ENCODE results near the gene CDK15.
"Not testable (repeated sequence)": the region's sequence is repeated elsewhere in the genome, so short reads cannot be mapped to it uniquely, and the experiment has no call there.

The CDK15 gene

GRCh38 chr2:201806442-201807170, at the start of gene CDK15:
Gene CDK15, plus strand, starts transcription at chr2:201806537. Its CDS starts 128 bp downstream, at chr2:201806665.
- DNase-seq, result no peak

- no peak for DNase-seq
These were observed 48.1 kb upstream of the CDK15 start for GRCh38 chr2:201758234-201758633.

DNA sequence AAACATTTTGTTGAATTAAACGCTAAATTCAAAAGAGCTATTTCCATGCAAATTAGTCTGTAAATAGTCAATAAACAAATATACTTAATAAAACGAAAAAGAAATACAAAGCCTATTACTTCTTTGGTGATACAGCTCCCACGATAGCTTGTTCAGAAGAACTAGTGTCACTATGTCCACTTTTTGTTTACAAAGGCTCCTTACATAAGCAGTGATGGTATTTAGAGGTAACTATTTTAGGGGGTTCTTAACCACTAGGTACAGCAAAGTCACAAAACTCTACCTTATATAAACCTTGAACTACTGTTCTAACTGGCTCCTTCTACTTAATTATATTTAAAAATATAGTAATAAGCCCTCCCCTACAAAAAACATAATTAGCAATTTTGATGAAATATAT, 47.5 kb upstream of the CDK15 start:
- no peak for DNase-seq

DNA sequence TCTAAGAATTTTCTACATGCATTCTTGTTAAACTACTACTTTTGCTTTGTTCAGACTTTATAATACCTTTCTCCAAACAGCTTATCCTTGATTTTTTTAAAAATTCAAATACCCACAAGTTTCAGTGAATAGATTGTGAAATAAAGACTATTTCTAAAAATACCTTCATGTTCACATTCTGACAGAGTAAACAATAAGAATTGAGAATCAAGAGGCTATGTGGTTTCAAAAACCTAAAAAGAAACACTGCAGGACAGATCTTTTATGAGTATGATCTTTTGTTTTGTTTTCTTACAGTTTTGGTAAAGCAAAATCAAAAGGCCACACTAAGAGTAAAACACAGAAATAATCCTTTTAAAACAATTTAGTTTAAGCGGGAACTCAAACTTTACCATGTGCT, 46.8 kb upstream of the CDK15 start:
- no peak for DNase-seq

GRCh38 chr2:201761101-201761500, 45.2 kb upstream of the CDK15 start:
- DNase-seq, result no peak

GRCh38 chr2:201764469-201764868, 41.9 kb upstream of the CDK15 start:
- DNase-seq, result not testable (repeated sequence)

GRCh38 chr2:201765799-201766198, 40.5 kb upstream of the CDK15 start:
- no peak for DNase-seq

- no peak for DNase-seq
These were observed 37.4 kb upstream of the CDK15 start for GRCh38 chr2:201768918-201769317.

DNA sequence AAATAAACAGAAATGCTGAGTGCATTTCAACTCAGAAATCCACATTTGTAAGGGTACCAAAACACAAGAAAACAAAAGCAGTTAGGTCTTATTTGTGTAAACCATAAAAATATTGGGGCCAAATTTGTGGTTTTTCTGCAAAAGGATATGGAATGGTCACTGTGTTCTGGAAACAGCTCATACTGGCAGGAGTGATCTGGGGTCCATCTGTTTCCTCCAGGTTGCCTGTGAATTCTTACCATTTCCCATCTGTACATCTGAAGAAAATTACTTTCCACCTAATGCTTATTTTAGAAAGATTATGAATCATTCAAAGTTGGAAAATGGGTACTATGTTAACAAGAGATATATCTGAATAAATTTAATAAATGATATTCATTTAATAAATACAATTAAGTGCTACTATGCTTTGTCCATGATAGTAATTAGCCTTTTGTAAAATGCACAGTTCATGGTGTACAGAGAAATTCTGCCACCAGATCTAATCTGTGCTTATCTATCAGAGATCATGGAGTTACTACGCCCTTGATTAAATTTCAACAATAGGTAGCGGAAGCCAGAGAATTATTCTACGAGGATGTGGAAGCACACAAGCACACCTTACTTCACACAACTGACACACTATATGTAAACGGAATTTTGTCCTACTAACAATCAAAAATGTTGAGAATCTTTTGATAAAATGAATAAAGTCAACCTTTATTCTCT, 36.5 kb upstream of the CDK15 start:
- DNase-seq, result no peak

- DNase-seq, result no peak
These were observed 32.3 kb upstream of the CDK15 start for GRCh38 chr2:201773990-201774389.

DNA sequence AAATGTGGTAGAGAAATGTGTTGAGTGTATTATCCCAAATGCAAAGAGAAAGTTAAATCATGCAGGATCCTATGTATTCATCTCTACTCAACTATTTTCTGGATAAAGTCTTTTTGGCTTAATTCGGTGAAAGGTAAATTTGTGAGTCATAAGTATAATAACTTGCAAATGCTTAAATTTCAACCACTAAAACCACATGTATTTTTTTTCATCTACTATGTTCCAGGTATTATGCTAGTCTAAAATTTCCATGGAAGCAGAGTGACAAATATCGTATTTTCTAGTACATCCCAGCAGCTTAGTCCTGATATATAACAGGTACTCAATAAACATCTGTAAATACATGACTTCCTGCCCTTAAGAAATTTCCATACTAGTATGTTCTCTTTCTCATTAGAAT, 31.8 kb upstream of the CDK15 start:
- no peak for DNase-seq

- no peak for DNase-seq
These were observed 31.0 kb upstream of the CDK15 start for GRCh38 chr2:201775326-201775725.

DNA sequence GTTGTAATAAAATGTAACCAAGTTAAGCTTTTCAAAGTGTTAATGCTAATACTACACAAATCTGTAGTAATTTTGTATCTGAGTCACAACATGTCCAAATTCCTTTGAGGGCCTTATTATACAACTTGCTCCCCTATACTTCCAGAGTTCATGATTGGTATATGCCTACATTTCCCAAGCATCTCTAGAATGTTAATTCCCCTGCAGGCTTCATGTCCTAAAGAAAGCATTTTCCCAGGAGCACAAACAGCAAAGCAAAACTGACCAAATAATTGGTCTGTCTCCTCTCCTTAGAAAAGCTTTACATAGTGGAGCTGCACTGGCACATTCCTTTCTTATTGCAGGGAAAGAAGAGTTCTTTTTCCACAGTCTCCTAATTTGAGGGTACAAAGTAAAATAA, 29.3 kb upstream of the CDK15 start:
- DNase-seq, result no peak

DNA sequence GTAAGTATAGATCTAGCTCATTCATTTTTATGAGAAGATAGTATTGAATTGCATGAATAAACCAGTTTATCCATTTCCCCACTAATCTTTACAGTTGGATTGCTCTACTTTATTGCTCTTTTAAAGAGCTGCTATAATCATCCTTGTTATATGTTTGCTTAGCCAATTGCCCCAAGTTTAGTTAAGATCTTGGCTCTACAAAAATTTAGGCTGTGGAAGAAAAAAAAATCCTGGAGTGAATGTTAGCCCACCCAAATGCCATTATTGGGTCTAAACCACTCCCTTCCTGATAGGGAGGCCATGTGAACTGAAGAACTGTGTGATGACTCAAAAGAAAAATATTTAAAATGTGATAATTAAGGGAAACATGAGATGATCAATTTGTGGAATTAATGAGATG, 28.5 kb upstream of the CDK15 start:
- DNase-seq, result no peak

DNA sequence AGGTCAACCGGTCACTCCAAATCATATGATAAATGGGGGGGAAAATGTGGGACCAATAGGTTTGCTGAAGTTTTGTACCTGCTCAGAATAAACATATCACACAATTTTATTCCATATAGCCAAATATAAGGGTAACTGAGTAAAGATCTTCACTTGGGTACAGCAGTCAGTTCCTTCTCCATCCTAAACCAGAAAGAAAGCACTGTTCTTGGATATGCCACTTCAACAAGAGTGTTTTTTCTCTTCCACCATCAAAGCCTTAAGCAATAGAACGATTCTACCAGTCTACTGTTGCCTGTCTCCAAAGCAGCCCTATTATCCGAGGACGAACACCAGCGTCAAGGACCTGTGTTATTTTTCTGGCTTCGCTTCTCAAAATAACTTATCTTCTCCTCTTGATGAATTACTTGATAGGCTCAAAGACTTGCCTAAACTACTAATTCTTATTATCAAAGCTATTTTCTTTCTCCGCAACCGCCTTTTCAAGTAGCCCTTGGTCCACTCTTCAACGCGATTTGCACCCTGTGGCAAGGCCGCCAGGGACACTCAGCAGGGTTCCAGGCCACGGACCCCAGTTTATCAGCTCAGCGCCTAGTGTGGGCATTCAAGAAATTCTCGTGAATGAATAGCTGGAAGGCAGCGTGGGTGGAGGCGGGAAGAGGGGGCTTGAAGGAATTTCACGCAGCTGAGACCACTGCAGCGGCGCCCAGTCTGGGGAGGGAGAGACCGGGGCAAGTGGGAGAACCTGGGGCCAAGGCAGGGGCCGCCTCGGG, 26.2 kb upstream of the CDK15 start:
- DNase-seq, result no peak

DNA sequence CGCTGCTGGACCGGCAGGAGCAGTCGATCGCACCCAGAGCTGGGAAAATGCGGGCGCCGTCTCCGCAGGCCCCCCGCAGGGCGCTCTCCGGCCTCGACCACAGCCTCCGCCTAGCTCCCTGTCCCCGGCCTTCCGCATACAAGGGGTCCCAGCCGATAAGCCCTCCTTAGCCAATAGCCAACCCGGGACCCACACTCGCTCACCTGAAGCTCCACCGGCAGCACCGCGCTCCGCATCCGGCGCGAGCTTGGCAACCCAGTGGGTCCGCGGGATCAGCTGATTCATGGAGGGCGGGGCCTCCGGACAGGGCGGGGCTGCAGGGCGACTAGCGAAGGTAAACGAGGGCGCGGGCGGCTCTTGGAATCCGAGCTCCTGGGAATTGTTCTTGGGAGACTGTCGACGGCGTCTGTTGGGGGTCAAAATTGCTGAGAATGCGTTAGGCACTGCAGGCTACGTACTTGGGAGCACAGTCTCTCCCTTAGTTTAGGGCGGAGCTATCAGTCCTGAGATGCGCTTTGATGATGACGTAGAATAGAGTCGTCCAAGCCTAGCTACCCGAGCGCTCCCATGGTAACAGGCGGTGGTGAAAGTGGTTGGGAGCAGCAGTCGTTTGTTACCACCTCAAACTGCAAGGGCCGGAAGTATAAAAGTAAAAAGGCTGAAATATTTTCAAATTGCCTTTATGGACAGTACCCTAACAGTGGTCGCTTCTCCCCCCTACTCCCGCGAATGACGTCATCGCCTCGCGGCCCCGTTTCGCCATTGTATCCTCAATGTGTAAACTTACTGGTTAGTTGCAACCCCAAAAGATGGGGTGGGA, 25.5 kb upstream of the CDK15 start, which contains the start of gene ALS2:
ALS2 (minus strand) TSS at position 260 of the 820 bp plus-strand sequence. CDS start 12,048 bp downstream, outside the sequence.
- peak; percentile 96 for DNase-seq

GRCh38 chr2:201781557-201782051, 24.7 kb upstream of the CDK15 start:
- no peak for DNase-seq

DNA sequence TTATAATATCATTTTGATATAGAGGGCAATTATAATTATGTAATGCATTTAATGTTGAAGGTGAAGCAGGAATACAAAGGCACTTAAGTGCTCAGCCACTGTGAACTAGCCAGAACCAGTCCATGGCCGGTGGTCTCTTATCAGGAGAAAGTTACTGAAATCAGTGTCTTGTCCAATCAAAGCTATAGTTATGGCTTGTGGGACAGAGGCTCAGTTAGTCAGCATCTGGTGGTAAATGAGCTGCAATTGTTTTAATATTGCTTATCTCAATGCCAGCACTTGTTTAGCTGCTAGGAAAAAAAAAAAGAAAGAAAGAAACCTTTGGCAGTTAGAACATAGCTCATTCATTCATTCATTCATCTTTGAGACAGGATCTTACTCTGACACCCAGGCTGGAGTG, 21.8 kb upstream of the CDK15 start:
- DNase-seq, result no peak

GRCh38 chr2:201785135-201785534, 21.2 kb upstream of the CDK15 start:
- no peak for DNase-seq

- DNase-seq, result no peak
These were observed 19.9 kb upstream of the CDK15 start for GRCh38 chr2:201786471-201786870.

GRCh38 chr2:201788371-201788770, 18.0 kb upstream of the CDK15 start:
- DNase-seq, result no peak

- no peak for DNase-seq
These were observed 16.9 kb upstream of the CDK15 start for GRCh38 chr2:201789395-201789794.

GRCh38 chr2:201790291-201790690, 16.0 kb upstream of the CDK15 start:
- DNase-seq, result no peak

Data from NCI-H774 (cell line).